Measurements from ENCODE around the gene RIC8B. TPM values are rescaled to one million over a fixed set of nuclear protein-coding genes. Genes with fewer than 3 reads are reported as not detected.

Gene RIC8B
- total RNA-seq, 2 experiments from 2014 or later = 8.7 to 9.1 TPM

DNA sequence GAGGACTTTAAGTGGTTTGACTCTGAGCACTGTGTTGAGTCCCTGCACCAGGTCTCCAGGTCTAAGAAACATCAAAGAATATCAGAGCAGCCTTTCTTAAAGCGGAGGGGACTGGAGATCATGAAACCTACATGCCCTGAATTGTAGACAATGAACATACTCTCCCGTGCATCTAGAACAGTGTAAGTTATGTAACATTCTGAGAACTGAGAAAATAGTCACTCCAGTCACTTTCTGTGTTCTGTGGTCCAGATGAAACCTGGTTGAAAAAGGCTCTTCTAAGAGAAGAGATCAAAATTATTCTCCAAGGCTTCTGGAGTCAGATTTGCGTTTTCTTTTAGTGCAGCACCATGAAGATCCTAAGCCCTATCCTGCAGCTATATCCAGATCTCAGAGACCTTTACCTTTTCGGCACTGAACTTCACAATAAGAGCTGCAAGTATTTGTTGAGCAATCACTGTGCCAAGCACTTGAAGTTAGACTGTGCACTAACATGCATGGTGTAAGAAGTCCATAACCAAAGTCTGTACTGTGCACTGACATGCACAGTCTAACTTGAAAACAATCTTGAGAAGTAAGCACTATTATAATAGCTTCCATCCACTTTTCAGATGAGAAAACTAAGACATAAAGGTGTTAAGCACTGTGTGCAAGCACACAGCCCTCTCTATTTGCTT lies 115.6 kb downstream of the RIC8B start:
- H3K4me1 Mint-ChIP-seq = no peaks in the 10 kb centered on the region
- no peak overlapping the region for H3K27ac Mint-ChIP-seq
- no peaks in the 10 kb centered on the region for H3K9me3 Mint-ChIP-seq
- no peak for DNase-seq
- H3K4me3 Mint-ChIP-seq = no peak overlapping the region
- no peaks in the 10 kb centered on the region for H3K27me3 Mint-ChIP-seq
- H3K36me3 Mint-ChIP-seq = peaks cover 3% of the 10 kb centered on the region

DNA sequence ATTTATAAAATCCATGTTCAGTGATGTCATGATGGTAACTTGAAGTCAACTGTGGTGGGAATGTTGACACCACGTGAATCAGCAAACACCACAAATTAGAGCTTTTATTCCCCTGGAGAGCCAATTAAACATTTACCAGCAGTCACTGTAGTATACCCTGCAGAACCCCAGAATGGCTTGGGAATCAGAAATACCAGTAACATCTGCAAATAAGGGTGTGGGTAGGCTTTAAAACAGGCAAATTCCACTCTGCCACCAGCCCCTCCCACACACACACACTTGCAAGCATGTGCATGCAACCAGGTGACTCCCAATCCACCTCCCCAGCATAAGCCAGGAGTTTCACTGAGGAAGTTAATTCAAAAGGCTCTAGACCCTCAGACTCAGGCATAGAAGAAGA lies 117.6 kb downstream of the RIC8B start:
- Mint-ChIP-seq H3K9me3 (no peaks in the 10 kb centered on the region), H3K27ac (no peak overlapping the region), H3K36me3 (peaks cover 3% of the 10 kb centered on the region), H3K4me1 (peaks cover 1% of the 10 kb centered on the region), H3K4me3 (no peak overlapping the region), H3K27me3 (no peaks in the 10 kb centered on the region)
- DNase-seq = no peak

DNA sequence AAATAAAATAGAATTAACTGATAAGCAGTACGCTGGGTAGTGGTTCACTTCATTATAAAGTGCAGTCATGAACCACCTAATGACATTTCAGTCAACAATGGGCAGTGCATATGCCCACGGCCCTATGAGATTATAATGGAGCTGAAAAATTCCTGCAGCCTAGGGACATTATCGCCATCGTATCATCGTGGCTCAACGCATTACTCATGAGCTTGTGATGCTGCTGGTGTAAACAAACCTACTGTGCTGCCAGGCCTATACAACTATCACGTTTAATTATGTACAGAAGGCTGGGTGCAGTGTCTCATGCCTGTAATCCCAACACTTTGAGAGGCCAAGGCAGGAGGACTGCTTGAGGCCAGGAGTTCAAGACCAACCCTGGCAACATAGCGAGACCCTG lies 119.0 kb downstream of the RIC8B start:
- peaks cover 1% of the 10 kb centered on the region for H3K4me1 Mint-ChIP-seq

DNA sequence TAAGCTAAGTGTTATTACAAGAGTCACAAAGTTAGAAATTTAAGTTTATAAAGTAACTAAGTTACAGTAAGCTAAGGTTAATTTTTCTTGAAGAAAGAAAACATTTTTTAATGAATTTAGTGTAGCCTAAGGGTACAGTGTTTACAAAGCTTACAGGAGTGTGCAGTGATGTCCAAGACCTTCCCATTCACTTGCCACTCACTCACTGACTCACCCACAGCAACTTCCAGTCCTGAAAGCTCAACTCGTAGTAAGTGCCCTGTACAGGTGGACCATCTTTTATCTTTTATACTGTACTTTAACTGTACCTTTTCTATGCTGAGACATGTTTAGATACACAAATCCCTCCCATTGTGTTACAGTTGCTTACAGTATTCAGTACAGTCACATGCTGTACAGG lies 120.3 kb downstream of the RIC8B start:
- DNase-seq = no peak
- Mint-ChIP-seq H3K27ac (no peak overlapping the region), H3K9me3 (no peaks in the 10 kb centered on the region), H3K27me3 (no peaks in the 10 kb centered on the region), H3K4me3 (no peak overlapping the region), H3K36me3 (no peaks in the 10 kb centered on the region), H3K4me1 (peaks cover 1% of the 10 kb centered on the region)

More for the DNA sequence above, 119.0 kb downstream of the RIC8B start:
- H3K27me3 Mint-ChIP-seq = no peaks in the 10 kb centered on the region
- H3K27ac Mint-ChIP-seq = no peak overlapping the region
- no peaks in the 10 kb centered on the region for H3K9me3 Mint-ChIP-seq
- H3K4me3 Mint-ChIP-seq = no peak overlapping the region
- H3K36me3 Mint-ChIP-seq = no peaks in the 10 kb centered on the region
- no peak for DNase-seq

DNA sequence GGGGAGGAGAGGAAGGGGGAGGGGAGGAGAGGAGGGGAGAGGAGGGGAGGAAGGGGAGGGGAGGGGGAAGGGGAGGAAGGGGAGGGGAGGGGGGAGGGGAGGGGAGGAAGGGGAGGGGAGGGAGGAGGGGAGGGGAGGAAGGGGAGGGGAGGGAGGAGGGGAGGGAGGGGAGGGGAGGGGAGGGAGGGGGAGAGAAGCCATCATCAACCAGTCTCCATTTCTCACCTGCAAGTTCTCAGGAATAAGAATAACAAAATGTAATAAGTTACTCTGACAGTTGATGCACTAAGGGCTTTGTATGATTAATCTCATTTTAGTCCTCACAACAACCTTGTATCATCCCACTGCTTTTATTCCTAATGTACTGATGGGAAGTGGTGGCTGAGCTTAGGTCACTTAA lies 122.1 kb downstream of the RIC8B start:
- H3K27me3 Mint-ChIP-seq = peaks cover 10% of the 10 kb centered on the region
- H3K36me3 Mint-ChIP-seq = no peaks in the 10 kb centered on the region
- H3K4me1 Mint-ChIP-seq = peaks cover 1% of the 10 kb centered on the region
- H3K4me3 Mint-ChIP-seq = no peak overlapping the region
- H3K9me3 Mint-ChIP-seq = no peaks in the 10 kb centered on the region
- H3K27ac Mint-ChIP-seq = no peak overlapping the region
- DNase-seq = no peak

DNA sequence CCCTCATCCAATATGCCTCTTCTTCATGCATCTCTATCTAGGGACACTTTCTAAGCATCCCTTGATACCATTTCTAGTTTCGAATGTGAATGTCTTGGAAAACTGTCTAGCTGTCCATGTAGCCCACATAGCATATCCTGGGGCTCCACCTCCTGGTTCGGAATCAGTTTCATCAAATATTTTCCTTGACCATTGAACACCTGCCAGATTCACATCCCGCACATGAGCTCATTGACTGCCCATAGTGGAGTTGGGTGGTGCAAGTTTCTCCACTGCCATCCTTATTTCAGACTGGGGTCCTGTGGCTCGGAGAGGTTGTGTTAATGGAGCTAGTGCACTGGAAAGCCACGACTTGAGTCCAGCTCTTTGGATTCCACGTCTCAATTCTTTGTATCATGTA lies 122.6 kb downstream of the RIC8B start:
- no peaks in the 10 kb centered on the region for H3K36me3 Mint-ChIP-seq
- H3K4me1 Mint-ChIP-seq = peaks cover 1% of the 10 kb centered on the region
- H3K27ac Mint-ChIP-seq = no peak overlapping the region
- H3K9me3 Mint-ChIP-seq = no peaks in the 10 kb centered on the region
- H3K27me3 Mint-ChIP-seq = peaks cover 10% of the 10 kb centered on the region
- no peak overlapping the region for H3K4me3 Mint-ChIP-seq
- no peak for DNase-seq

DNA sequence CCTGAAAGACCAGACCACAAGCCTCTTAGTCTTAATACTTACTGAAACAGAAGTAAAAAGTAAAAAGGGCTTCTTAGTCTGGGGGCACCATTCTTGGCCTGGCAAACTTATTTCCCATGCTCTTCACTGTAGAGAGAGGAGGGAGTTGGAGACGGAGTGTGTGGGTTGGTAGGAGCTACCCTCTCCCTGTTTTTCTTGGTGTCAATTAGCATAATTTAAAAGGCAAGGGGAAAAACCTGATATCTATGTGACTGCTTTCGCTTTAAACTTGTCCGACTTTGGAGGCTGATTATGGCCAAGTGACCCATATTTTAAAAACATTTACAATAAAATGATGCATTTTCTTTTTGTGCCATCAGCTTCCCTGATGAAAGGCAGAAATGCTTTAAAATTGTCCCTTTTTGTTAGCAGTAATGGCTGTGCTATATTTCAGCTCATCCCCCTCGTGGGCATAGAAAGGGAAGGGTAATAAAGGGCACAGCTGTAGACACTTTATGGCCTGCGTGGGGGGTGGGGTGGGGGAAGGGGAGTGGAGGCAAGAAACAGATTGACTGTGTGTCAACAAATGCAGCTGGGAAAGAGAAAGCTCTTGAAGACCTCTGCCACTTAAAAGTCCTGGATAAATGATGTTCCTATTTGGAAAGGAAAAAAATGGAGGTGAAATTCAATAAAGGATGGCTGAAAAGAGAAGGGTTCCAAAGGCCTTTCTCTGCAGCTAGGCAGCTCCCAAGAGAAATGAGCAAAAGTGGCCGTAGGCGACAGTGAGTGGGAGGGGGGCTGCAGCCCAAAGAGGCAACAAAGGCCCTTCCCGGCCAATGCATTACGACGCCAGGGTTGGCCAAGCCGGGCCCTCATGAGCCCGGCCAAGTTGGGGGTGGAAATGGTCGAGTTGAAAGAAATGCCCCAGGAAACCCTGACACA lies 123.8 kb downstream of the RIC8B start:
- DNase-seq = no peak
- Mint-ChIP-seq H3K27me3 (peaks cover 19% of the 10 kb centered on the region), H3K4me3 (no peak overlapping the region), H3K27ac (no peak overlapping the region), H3K9me3 (no peaks in the 10 kb centered on the region), H3K4me1 (peaks cover 1% of the 10 kb centered on the region), H3K36me3 (no peaks in the 10 kb centered on the region)

DNA sequence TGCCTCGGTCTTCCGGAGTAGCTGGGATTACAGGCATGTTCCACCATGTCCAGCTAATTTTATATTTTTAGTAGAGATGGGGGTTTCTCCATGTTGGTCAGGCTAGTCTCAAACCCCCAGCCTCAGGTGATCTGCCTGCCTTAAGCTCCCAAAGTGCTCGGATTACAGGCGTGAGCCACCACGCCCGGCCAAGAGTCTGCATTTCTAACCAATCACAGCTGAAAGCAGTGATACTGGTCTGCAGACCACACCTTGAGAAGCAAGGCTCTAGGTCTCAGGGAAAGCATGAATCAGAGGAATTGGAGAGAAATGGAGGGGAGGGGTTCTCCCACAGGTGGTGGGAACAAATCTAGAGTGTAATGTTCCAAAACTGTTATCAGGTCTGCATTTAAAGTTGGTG lies 126.1 kb downstream of the RIC8B start:
- no peak for DNase-seq
- Mint-ChIP-seq H3K4me1 (peaks cover 3% of the 10 kb centered on the region), H3K27ac (no peak overlapping the region), H3K36me3 (no peaks in the 10 kb centered on the region), H3K27me3 (peaks cover 37% of the 10 kb centered on the region), H3K9me3 (no peaks in the 10 kb centered on the region), H3K4me3 (no peak overlapping the region)

DNA sequence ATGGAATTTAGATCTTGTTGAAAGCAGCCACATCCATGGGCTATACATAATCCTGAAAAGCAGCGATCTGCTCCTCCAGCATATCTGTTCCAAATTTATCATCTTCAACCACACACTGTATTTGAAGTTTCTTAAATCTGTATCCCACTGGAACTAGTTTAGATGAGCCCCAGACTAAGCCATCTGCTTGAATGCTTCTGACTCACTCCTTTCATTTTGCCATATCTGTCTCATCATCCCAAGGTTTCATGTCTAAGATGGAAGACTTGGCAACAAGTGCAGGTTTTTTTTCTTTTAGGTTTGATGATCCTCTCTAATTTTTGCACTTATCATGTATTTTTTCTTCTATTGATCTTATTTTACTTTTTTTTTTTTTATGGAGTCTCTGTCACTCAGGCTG lies 126.8 kb downstream of the RIC8B start:
- no peak overlapping the region for H3K27ac Mint-ChIP-seq
- DNase-seq = no peak
- no peak overlapping the region for H3K4me3 Mint-ChIP-seq
- H3K27me3 Mint-ChIP-seq = peaks cover 42% of the 10 kb centered on the region
- peaks cover 2% of the 10 kb centered on the region for H3K4me1 Mint-ChIP-seq
- H3K36me3 Mint-ChIP-seq = no peaks in the 10 kb centered on the region
- no peaks in the 10 kb centered on the region for H3K9me3 Mint-ChIP-seq

DNA sequence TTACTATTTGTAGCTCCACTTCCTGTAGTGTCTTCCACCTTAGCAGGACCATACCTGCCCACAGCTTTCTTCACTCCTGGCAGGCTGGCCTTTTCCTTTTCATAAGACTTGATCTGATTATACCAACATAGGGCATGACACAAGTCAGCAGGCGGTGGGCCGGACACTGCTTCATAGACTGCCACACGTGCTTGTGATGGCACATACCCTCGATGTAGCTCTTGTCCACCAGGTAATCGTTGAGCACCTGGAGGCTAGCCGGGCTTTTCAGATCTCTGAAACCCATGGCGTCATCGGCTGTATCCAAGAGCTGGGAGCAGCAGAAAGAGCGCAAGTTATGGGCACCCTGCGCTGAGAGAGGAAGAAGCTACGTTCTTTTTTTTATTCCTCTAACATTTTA lies 127.6 kb downstream of the RIC8B start:
- Mint-ChIP-seq H3K27ac (no peak overlapping the region), H3K27me3 (peaks cover 49% of the 10 kb centered on the region), H3K36me3 (no peaks in the 10 kb centered on the region), H3K9me3 (no peaks in the 10 kb centered on the region), H3K4me3 (no peak overlapping the region), H3K4me1 (peaks cover 2% of the 10 kb centered on the region)
- no peak for DNase-seq

DNA sequence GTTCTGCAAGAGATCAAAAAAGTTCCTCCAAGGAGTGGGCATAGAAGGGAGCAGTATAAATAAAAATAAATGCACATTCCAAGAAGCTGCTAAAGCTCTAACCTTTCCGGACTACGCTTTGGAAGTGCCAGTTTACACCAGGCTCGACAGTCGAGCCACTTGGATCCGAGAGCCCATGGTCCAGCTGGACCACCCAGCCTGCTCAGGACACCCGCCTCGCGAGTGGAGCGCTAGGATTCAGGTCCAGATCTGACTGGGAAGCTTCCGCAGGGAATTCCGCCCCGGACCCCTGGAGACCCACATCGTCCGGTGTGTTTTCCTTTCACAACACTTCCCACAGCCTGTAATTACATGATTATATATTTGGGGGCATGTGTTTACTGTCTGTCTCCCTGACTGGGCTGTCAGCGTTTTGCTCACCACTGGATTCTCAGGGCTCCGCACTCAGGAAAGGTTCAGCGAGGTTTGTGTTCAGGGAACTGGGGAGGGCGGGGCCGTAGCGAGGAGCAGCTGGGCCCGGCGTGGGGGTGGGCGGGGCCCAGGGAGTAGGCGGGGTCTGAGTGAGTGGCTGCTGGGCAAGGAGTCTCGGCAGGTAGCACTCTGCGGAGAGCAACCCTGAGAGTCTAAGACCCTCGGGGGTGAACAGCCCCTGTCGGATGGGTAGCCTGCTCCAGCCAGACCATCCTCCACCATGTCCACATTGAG lies 128.9 kb downstream of the RIC8B start:
- Mint-ChIP-seq H3K27me3 (peaks cover 53% of the 10 kb centered on the region), H3K4me3 (peak overlapping the region; percentile 46), H3K36me3 (no peaks in the 10 kb centered on the region), H3K9me3 (no peaks in the 10 kb centered on the region), H3K27ac (no peak overlapping the region), H3K4me1 (peaks cover 2% of the 10 kb centered on the region)
- DNase-seq = peak; percentile 81

DNA sequence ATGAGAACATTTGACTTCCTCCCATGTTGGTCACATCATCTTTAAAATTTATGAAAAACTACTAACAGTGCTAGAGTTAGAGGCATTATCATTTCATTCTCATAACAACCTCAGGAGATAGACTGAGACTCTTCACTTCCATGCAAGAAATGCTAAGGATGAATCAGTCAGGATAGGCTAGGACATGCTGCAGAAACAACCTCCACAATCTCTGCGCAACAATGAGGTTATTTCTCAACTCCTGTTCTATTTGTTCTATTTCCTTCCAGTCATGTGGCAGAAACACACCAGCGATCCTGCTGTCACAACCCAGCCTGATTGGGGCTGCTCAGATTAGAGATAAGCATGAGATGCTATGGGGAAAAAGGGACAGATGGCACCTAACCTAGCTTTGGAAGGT lies 132.2 kb downstream of the RIC8B start:
- Mint-ChIP-seq H3K4me1 (peaks cover 17% of the 10 kb centered on the region), H3K36me3 (no peaks in the 10 kb centered on the region), H3K9me3 (no peaks in the 10 kb centered on the region), H3K4me3 (no peak overlapping the region), H3K27me3 (peaks cover 53% of the 10 kb centered on the region), H3K27ac (no peak overlapping the region)
- DNase-seq = no peak

DNA sequence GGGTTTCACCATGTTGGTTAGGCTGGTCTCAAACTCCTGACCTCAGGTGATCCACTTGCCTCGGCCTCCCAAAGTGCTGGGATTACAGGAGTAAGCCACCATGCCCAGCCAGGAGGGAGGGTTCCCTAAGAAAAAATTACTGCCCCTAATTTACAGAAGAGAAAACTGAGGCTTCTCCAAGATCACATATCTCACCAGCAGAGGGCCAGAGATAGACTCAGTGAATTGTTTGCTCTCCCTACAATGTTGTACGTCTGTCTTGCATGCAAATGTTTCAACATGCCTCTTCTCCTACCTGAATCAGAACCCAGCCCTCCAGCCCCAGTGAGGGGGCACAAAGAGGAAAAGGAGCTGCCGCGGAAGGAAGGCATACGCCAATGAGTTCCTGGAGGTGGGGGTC lies 132.9 kb downstream of the RIC8B start:
- Mint-ChIP-seq H3K27me3 (peaks cover 52% of the 10 kb centered on the region), H3K4me3 (no peak overlapping the region), H3K36me3 (no peaks in the 10 kb centered on the region), H3K27ac (no peak overlapping the region), H3K9me3 (no peaks in the 10 kb centered on the region), H3K4me1 (peaks cover 17% of the 10 kb centered on the region)
- DNase-seq = no peak

DNA sequence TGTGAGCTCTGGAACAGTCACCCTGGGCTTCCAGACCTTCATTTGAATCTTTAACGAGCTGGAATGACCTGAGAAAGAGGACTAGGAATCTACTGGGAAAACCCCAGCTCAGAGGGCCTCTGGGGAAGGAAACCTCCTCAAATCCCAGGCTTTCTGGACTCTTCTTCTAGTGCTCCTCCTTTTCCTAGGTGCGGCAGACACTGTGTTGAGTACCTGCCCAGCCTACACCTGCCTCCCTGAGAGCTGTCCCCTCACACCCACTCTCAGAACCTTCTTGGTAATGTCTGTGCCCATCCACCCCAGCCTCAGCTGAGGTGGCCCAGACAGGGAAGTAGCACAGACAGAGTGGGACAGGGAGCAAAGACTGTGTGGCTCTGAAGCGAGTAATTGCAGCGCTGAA lies 133.4 kb downstream of the RIC8B start:
- no peaks in the 10 kb centered on the region for H3K9me3 Mint-ChIP-seq
- no peaks in the 10 kb centered on the region for H3K36me3 Mint-ChIP-seq
- H3K4me3 Mint-ChIP-seq = no peak overlapping the region
- H3K27me3 Mint-ChIP-seq = peaks cover 47% of the 10 kb centered on the region
- DNase-seq = no peak
- no peak overlapping the region for H3K27ac Mint-ChIP-seq
- H3K4me1 Mint-ChIP-seq = peaks cover 17% of the 10 kb centered on the region

DNA sequence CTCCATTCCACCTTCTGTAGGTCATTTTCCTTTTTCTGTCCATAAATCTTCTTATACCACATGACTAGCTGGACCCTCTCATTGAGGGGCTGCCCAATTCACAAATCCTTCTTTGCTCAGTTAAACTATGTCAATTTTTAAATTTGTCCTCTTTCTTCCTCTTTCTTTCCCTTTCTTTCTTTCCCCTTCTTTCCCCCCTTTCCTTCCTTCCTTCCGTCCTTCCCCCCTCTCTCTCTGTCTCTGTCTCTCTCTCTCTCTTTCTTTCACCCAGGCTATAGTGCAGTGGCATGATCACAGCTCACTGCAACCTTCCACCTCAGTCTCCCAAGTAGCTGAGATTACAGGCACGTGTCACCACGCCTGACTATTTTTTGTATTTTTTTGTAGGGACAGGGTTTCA lies 134.1 kb downstream of the RIC8B start:
- H3K4me3 Mint-ChIP-seq = no peak overlapping the region
- no peak overlapping the region for H3K27ac Mint-ChIP-seq
- H3K9me3 Mint-ChIP-seq = no peaks in the 10 kb centered on the region
- H3K36me3 Mint-ChIP-seq = no peaks in the 10 kb centered on the region
- DNase-seq = no peak
- H3K27me3 Mint-ChIP-seq = peaks cover 40% of the 10 kb centered on the region
- peaks cover 15% of the 10 kb centered on the region for H3K4me1 Mint-ChIP-seq
